ENCODE measurements around the gene ZFHX3.
"Not testable (repeated sequence)": the region's sequence is repeated elsewhere in the genome, so short reads cannot be mapped to it uniquely, and the experiment has no call there.

ZFHX3 gene

GRCh38 chr16:72992142-72992601 lies 55.8 kb downstream of the ZFHX3 start:
- TF ChIP-seq, protein P1, sequence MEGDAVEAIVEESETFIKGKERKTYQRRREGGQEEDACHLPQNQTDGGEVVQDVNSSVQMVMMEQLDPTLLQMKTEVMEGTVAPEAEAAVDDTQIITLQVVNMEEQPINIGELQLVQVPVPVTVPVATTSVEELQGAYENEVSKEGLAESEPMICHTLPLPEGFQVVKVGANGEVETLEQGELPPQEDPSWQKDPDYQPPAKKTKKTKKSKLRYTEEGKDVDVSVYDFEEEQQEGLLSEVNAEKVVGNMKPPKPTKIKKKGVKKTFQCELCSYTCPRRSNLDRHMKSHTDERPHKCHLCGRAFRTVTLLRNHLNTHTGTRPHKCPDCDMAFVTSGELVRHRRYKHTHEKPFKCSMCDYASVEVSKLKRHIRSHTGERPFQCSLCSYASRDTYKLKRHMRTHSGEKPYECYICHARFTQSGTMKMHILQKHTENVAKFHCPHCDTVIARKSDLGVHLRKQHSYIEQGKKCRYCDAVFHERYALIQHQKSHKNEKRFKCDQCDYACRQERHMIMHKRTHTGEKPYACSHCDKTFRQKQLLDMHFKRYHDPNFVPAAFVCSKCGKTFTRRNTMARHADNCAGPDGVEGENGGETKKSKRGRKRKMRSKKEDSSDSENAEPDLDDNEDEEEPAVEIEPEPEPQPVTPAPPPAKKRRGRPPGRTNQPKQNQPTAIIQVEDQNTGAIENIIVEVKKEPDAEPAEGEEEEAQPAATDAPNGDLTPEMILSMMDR (conservative IDR thresholded peaks at IDR 0.05; ENCODE audit: low read depth, low read length) = no peak
- DNase-seq (ENCODE audit: low read depth) = peak; percentile 48
- H3K4me3 ChIP-seq (ENCODE audit: low read length) = no peak overlapping the region

DNA sequence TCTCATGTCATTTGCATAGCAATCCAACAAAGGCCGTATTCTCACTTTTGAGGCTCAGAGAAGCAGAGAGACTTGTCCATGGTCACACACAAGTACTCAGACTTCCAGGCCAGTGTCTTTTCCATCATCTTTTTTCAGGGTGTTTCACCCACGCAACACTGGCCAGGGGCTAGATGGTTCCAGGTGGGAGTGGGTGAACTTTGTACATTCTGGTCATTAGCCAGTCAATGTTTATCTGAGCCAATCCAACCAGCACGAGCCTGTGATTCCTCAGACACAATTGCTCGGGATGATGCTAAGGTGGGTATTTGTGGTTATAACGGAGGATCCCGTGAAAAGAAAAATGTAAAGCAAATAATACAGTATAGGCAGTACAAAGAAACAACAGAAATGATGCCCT lies 56.3 kb downstream of the ZFHX3 start:
- TF ChIP-seq, protein P1 (conservative IDR thresholded peaks at IDR 0.05; ENCODE audit: low read depth, low read length) = no peak
- no peak overlapping the region for H3K4me3 ChIP-seq (ENCODE audit: low read length)
- no peak for DNase-seq (ENCODE audit: low read depth)

DNA sequence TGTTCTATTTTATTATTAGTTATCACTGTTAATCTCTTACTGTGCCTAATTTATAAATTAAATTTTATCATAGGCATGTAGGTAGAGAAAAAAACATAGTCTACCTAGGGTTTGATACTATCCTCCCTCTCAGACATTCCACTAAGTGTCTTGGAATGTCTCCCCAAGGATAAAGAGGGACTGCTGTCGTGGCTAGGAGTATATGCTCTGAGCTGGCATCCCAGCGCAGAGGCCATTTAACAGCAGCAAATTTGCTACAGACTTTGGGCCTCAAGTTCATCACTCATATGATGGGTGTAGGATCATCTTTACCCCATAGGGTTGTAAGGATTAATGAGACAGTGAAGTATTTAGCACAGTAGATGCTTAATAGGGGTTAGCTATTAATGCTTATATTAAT lies 56.7 kb downstream of the ZFHX3 start:
- DNase-seq (ENCODE audit: low read depth) = no peak
- no peak overlapping the region for H3K4me3 ChIP-seq (ENCODE audit: low read length)
- TF ChIP-seq, protein P1 (conservative IDR thresholded peaks at IDR 0.05; ENCODE audit: low read depth, low read length) = no peak

- H3K4me3 ChIP-seq (ENCODE audit: low read length) = no peak overlapping the region
- DNase-seq (ENCODE audit: low read depth) = no peak
- TF ChIP-seq, protein P1 (conservative IDR thresholded peaks at IDR 0.05; ENCODE audit: low read depth, low read length) = no peak
Observed at GRCh38 chr16:72990571-72990970, 57.4 kb downstream of the ZFHX3 start.

GRCh38 chr16:72989579-72990551 lies 58.1 kb downstream of the ZFHX3 start:
- TF ChIP-seq, protein P1 (conservative IDR thresholded peaks at IDR 0.05; ENCODE audit: low read depth, low read length) = no peak
- peak overlapping the region; percentile 35 for H3K4me3 ChIP-seq (ENCODE audit: low read length)
- peak; percentile 66 for DNase-seq (ENCODE audit: low read depth)

DNA sequence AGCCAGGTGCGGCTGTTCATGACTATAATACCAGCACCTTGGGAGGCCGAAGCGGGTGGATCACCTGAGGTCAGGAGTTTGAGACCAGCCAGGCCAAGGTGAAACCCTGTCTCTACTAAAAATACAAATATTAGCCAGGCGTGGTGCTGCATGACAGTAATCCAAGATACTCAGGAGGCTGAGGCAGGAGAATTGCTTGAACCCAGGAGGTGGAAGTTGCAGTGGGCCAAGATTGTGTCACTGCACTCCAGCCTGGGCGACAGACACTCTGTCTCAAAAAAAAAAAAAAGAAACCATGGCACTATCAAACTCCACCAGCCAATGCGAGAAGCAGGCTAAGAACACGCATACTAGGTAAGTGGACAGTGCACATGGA lies 58.7 kb downstream of the ZFHX3 start:
- H3K4me3 ChIP-seq (ENCODE audit: low read length) = not testable (repeated sequence)

GRCh38 chr16:72988569-72988968 lies 59.4 kb downstream of the ZFHX3 start:
- TF ChIP-seq, protein P1 (conservative IDR thresholded peaks at IDR 0.05; ENCODE audit: low read depth, low read length) = no peak
- H3K4me3 ChIP-seq (ENCODE audit: low read length) = no peak overlapping the region
- no peak for DNase-seq (ENCODE audit: low read depth)

More for the DNA sequence above, 58.7 kb downstream of the ZFHX3 start:
- not testable (repeated sequence) for DNase-seq (ENCODE audit: low read depth)
